ENCODE results near the gene CD74. TPM values are rescaled to one million over a fixed set of nuclear protein-coding genes. Genes with fewer than 3 reads are reported as not detected.
"Not testable (repeated sequence)": the region's sequence is repeated elsewhere in the genome, so short reads cannot be mapped to it uniquely, and the experiment has no call there.

Gene CD74
- total RNA-seq, 1 donor from 2014 or later, result 5,323 TPM

GRCh38 chr5:150419630-150420270 is 7.0 kb upstream of the CD74 start:
- H3K27ac Mint-ChIP-seq, result peak overlapping the region; percentile 98
- ChIA-PET CTCF (interaction anchor here (0.6 to 2.0 kb wide), 3 partner anchors 9 to 14 kb away, joined by 3 to 5 read pairs (median 5); no protein-coding TSS in a partner anchor), POLR2A (interaction anchor here (0.7 to 43.9 kb wide), 4 partner anchors 7 to 158 kb away, joined by 5 to 2478 read pairs (median 1244); partner anchors contain the start of genes CD74 and RPS14)
- TF ChIP-seq CTCF (IDR thresholded peaks at IDR 0.05), result no peak
- no peaks in the 10 kb centered on the region for H3K9me3 Mint-ChIP-seq
- H3K27me3 Mint-ChIP-seq, result no peaks in the 10 kb centered on the region
- ATAC-seq (ENCODE audit: low read depth), result peak; percentile 99
- DNase-seq, result no peak
- H3K4me1 Mint-ChIP-seq, result peaks cover 64% of the 10 kb centered on the region
- H3K4me3 Mint-ChIP-seq, result peak overlapping the region; percentile 62
- intact Hi-C loops (cut with micrococcal nuclease), result loop anchor here (1.0 kb wide), 3 partner anchors 9 to 17 kb away; no protein-coding TSS in a partner anchor
- no peaks in the 10 kb centered on the region for H3K36me3 Mint-ChIP-seq (ENCODE audit: low read depth)

- H3K27ac Mint-ChIP-seq, result peak overlapping the region; percentile 100
- H3K27me3 Mint-ChIP-seq; ATAC-seq (ENCODE audit: low read depth); H3K9me3 Mint-ChIP-seq; CTCF ChIA-PET: not testable (repeated sequence)
- intact Hi-C loops (cut with micrococcal nuclease), result loop anchor here (1.0 to 5.0 kb wide), 4 partner anchors 15 to 839 kb away; partner anchors contain the start of genes ANXA6 and GM2A
- POLR2A ChIA-PET, result interaction anchor here (0.9 to 43.9 kb wide), 7 partner anchors 5 to 839 kb away, joined by 3 to 2478 read pairs (median 13); partner anchors contain the start of genes CD74, GM2A, RBM22 and RPS14
- peak; percentile 27 for DNase-seq
- H3K4me3 Mint-ChIP-seq, result peak overlapping the region; percentile 73
- peaks cover 34% of the 10 kb centered on the region for H3K36me3 Mint-ChIP-seq (ENCODE audit: low read depth)
- peaks cover 63% of the 10 kb centered on the region for H3K4me1 Mint-ChIP-seq
Measured at GRCh38 chr5:150413902-150414790, 1.4 kb upstream of the CD74 start.

- Mint-ChIP-seq H3K27me3 (peaks cover 2% of the 10 kb centered on the region), H3K4me1 (peaks cover 65% of the 10 kb centered on the region), H3K27ac (peak overlapping the region; percentile 100), H3K4me3 (peak overlapping the region; percentile 98), H3K36me3 (ENCODE audit: low read depth) (peaks cover 42% of the 10 kb centered on the region), H3K9me3 (no peaks in the 10 kb centered on the region)
- intact Hi-C loops (cut with micrococcal nuclease), result loop anchor here (1.0 to 5.0 kb wide), 4 partner anchors 16 to 839 kb away; partner anchors contain the start of genes ANXA6 and GM2A
- ChIA-PET CTCF (interaction anchor here (0.6 to 4.7 kb wide), 4 partner anchors 15 to 44 kb away, joined by 3 to 43 read pairs (median 14); no protein-coding TSS in a partner anchor), POLR2A (interaction anchor here (0.7 to 43.9 kb wide), 15 partner anchors 5 to 845 kb away, joined by 3 to 2478 read pairs (median 4); partner anchors contain the start of genes CD74, HMGXB3, RBM22 and RPS14)
- TF ChIP-seq CTCF (IDR thresholded peaks at IDR 0.05), result no peak
- ATAC-seq (ENCODE audit: low read depth) (no peak), DNase-seq (no peak)
Measured at GRCh38 chr5:150413176-150413901, 629 bp upstream of the CD74 start.

GRCh38 chr5:150411245-150411979 is 1.3 kb downstream of the CD74 start:
- ChIA-PET POLR2A (interaction anchor here (0.6 to 43.9 kb wide), 17 partner anchors 3 to 815 kb away, joined by 3 to 2478 read pairs (median 6); partner anchors contain the start of genes CD74, RBM22, RPS14 and SLC26A2), CTCF (interaction anchor here (1.4 to 4.7 kb wide), 4 partner anchors 8 to 38 kb away, joined by 3 to 43 read pairs (median 15); partner anchors contain the start of gene RPS14)
- Mint-ChIP-seq H3K9me3 (no peaks in the 10 kb centered on the region), H3K4me3 (peak overlapping the region; percentile 98), H3K36me3 (ENCODE audit: low read depth) (peaks cover 61% of the 10 kb centered on the region), H3K27me3 (peaks cover 2% of the 10 kb centered on the region), H3K4me1 (peaks cover 69% of the 10 kb centered on the region), H3K27ac (peak overlapping the region; percentile 100)
- DNase-seq (peak; percentile 64), ATAC-seq (ENCODE audit: low read depth) (peak; percentile 15)
- no peak for TF ChIP-seq CTCF (IDR thresholded peaks at IDR 0.05)
- intact Hi-C loops (cut with micrococcal nuclease), result loop anchor here (5.0 kb wide), 2 partner anchors 746 to 801 kb away; partner anchors contain the start of gene ANXA6
